ENCODE results near the gene LYSMD3.

DNA sequence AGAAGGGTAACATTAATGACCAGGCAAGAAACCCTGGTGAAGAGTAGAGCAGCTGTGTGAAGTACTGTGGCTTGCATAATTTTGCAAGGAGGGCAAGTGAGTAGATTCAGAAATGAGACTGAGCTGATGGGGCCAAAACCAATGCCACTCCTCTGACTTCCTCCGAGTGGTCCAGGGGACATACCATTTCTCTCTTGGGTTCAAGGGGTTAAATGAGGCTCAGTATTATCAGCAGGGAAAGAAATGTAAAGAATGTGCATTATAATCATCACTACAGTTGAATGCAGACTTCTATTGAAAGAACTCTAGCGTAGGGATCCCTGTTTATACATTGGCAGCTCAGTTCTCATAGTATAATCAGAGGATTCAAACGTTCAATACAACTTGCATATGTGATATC is 44.8 kb downstream of the LYSMD3 start:
- TF ChIP-seq, protein P1, sequence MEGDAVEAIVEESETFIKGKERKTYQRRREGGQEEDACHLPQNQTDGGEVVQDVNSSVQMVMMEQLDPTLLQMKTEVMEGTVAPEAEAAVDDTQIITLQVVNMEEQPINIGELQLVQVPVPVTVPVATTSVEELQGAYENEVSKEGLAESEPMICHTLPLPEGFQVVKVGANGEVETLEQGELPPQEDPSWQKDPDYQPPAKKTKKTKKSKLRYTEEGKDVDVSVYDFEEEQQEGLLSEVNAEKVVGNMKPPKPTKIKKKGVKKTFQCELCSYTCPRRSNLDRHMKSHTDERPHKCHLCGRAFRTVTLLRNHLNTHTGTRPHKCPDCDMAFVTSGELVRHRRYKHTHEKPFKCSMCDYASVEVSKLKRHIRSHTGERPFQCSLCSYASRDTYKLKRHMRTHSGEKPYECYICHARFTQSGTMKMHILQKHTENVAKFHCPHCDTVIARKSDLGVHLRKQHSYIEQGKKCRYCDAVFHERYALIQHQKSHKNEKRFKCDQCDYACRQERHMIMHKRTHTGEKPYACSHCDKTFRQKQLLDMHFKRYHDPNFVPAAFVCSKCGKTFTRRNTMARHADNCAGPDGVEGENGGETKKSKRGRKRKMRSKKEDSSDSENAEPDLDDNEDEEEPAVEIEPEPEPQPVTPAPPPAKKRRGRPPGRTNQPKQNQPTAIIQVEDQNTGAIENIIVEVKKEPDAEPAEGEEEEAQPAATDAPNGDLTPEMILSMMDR (conservative IDR thresholded peaks at IDR 0.05; ENCODE audit: low read length) = no peak
- no peak for TF ChIP-seq EZH2phosphoT487 (IDR thresholded peaks at IDR 0.05; ENCODE audit: borderline replicate concordance, low read depth, low read length)

All from OCI-LY7 (cell line).